GM21825 (cell line): ENCODE results near the gene PUS3.
"Not testable (repeated sequence)": the region's sequence is repeated elsewhere in the genome, so short reads cannot be mapped to it uniquely, and the experiment has no call there.

Experiments used
- ATAC-seq: cut with Tn5 transposase; IDR thresholded peaks from one replicate; pipeline ENCODE4 v1.9.1; 2021; ENCODE audit warnings: mild to moderate bottlenecking, moderate library complexity; ENCODE audit not compliant: unreplicated experiment

The PUS3 gene

GRCh38 chr11:125873881-125874555 lies 29.0 kb downstream of the PUS3 start:
- ATAC-seq = no peak

- no peak for ATAC-seq
Measured at GRCh38 chr11:125872138-125872491, 30.9 kb downstream of the PUS3 start.

GRCh38 chr11:125871391-125872137 lies 31.4 kb downstream of the PUS3 start:
- no peak for ATAC-seq

GRCh38 chr11:125869521-125869920 lies 33.5 kb downstream of the PUS3 start:
- ATAC-seq = no peak

- ATAC-seq = not testable (repeated sequence)
Measured at GRCh38 chr11:125865354-125865753, 37.7 kb downstream of the PUS3 start.

- not testable (repeated sequence) for ATAC-seq
Measured at GRCh38 chr11:125862786-125863185, 40.2 kb downstream of the PUS3 start.

GRCh38 chr11:125857670-125858069 lies 45.3 kb downstream of the PUS3 start:
- ATAC-seq = not testable (repeated sequence)

- ATAC-seq = no peak
Measured at GRCh38 chr11:125846188-125846587, 56.8 kb downstream of the PUS3 start.
